Glomerular endothelial cell (primary cell): ENCODE measurements around the gene REEP6. TPM values are rescaled to one million over a fixed set of nuclear protein-coding genes. Genes with fewer than 3 reads are reported as not detected.

Source experiments
- DNase-seq: peaks from one replicate; pipeline ENCODE4 v3.0.0-alpha.2; 2011; ENCODE audit warnings: low read depth, low spot score; ENCODE audit errors: extremely low read depth
- total RNA-seq: library from RNA; depleted of rRNA; stranded (reverse); fragments of >200 nt; gene quantifications from 2 replicates; pipeline ENCODE4 v1.2.3, GENCODE V29; 2015

The REEP6 gene
- total RNA-seq, result 4.3 and 4.4 TPM in 2 replicates

DNA sequence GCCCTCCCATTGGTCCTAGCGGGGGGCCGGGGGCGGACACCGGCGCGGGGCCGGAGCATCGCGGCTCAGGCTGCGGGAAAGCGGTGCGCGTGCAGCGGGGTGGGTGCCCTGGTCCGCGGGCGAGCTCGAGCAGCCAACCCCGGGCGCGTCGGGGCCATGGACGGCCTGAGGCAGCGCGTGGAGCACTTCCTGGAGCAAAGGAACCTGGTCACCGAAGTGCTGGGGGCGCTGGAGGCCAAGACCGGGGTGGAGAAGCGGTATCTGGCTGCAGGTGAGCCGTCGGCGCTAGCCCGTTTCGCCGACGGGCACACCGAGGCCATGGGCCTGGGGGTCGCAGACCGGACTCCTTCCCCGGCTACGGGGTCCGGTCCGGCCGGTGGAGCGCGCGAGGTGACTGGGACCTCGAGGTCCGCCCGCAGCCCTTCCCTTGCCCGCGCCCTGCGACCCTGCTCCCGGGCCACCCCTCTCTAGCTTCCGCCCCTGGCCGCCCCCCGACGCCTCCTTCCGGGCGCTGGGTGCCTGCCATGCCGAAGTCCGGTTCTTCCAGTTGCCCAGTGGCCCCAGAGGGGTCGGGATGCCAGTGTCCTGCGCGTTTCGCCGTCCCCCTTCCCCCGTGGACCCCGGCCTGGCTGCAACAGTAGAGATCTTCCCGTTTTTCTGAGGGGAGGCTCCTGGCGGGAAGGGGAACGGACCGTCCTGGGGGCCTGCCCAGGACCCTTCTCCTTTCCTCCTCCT, at the start of gene REEP6:
Gene REEP6 (plus strand): TSS at position 68 of the 735 bp plus-strand sequence. CDS start 89 bp downstream, at position 157.
- no peak for DNase-seq

DNA sequence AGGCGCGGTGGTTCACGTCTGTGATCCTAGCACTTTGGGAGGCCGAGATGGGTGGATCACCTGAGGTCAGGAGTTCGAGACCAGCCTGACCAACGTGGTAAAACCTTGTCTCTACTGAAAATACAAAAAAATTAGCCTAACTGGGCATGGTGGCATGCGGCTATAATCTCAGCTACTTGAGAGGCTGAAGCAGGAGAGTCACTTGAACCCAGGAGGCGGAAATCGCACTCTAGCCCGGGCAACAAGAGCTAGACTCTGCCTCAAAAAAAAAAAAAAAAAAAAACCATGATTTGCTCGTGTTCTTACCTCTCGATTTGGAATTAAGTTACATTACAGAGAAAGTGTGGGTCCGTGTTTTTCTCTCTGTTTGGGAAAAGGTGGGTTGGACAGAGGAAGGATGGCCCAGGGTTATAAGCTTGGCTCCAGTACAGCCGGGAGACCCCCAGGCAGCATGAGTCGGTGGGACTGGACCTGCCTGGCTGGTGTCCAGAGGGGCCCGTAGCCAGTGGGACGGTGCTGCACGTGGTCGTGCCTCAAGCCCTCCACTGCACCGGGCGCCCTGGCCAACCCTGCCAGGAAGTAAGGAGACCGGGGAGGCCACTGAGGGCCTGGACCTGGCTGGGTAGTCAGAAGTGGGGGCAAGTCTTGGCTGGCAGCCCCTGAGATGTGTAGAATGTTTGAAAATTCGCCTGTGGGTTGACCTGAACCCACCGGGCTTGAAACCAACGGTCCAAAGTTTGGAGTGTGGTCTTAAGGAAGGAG, 49.1 kb upstream of the REEP6 start:
- DNase-seq, result no peak

DNA sequence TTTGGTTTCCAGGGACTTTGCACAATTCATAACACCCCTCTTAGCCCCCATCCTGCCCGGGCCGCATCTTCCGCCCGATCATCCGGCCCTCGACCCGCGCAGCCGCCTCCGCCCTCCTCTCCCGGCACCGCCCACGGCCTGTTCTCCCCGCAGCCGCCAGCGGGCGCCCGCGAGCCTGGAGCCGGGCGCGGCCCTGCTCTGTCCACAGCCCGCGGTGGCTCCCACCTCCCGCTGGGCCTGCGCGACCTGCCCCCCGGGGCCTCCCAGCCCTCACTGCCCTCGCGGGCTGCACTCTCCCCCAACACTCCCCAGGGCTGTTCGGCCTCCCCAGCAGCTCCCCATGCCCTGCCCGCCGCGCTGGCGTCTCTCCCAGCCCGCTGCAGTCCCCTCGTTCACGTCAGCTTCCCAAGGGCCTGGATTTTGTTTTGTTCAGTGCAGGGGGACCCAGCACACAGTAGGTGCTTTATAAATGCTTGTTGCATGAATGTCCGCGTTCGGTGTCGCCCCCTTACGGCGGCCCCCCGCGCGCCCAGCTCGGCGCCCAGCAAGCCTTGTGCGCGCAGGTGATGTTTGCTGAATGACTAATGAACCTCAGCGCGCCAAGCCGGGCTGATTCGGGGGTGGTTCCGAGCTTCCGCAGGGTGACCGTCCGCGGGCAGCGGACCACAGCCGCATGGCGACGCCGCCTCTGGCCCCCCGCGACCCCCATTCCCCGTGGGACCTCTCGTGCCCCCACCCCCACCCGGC, 45.6 kb upstream of the REEP6 start:
- no peak for DNase-seq

- no peak for DNase-seq
Observed at GRCh38 chr19:1445932-1446712, 44.9 kb upstream of the REEP6 start.

- no peak for DNase-seq
Observed at GRCh38 chr19:1446713-1447481, 44.1 kb upstream of the REEP6 start.

DNA sequence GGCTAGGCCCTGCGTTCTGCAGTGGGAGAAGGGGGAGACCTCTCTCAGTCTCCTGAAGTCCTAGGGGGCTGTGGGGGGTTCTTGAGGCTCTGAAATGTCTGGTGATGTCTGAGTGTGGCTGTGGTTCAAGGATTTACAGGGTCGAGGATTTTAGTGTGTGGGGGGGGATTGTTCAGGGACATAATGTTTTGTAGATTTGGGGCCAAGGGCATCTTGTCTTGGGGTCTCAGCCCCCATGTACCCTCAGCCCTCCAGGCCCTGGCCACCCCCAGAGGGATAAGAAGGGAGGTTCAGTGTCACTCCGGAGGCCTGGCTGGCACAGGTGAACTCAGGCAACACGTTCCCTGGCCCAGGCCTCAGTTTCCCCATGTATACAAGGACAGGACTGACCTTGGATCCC, 43.5 kb upstream of the REEP6 start:
- no peak for DNase-seq

DNA sequence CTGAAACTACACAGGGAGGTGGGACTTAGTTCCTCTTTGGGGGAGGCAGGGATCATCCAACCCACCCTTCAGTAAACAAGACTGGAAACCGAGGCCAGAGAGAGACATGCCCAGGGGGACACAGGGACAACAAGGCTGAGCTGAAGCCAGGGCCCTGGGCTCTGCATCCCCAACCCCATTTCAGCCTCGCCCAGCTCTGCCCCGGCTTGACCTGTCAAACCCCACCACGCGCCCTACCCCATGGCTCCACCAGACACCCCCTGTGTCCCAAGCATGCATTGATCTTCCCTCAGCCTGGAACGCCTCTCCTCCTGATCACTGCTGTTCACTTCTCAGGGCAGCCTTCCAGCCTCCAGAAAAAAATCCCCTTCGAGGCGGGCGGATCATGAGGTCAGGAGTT, 43.0 kb upstream of the REEP6 start:
- no peak for DNase-seq

- DNase-seq, result no peak
Observed at GRCh38 chr19:1449467-1450442, 41.2 kb upstream of the REEP6 start, which contains the start of gene APC2. APC2 (plus strand) TSS chr19:1450121; CDS start chr19:1453002, 2,881 bp downstream.

- no peak for DNase-seq
Observed at GRCh38 chr19:1450735-1451731, 39.9 kb upstream of the REEP6 start.

DNA sequence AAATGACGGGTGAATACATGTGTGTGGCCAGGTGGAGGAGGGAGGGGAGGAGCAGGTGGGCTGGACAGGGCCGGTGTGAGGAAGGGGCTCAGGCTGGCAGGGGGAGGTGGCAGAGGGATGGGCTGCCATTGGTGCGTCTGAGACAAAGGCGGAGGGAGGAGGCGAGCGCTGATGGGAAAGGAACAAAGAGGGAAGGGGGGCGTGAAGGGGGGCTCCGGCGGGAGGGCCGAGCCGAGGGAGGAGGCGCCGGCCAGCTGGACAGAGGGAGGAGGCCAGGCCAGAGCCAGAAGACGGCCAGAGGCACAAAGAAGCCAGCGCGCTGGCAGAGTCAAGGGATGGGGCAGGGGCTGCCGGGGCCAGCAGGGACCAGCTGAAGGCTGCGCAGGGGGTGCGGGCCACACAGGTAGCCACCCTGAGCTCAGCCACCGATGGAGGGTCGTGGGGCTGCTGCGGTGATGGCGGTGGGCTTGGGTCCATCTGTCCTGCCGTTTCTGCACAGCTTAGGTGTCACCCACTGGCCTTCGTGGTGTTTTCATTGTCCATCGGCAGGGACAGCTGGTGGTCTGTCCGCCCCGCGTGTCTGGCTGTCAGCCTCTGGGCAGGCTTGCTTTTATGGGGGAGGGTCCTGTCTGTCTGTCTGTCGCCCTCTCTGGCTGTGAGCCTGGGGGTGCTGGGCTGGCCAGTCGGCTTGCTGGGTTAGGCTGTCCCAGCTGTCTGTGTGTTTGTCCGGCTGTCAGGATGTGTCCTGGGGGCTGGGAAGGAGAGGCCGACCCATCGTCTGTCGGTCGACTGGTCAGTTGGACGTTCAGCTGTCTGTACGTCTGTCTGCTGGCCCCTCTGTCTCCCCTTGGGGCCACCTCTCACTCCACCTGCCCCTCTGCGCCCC, 38.8 kb upstream of the REEP6 start:
- no peak for DNase-seq

GRCh38 chr19:1452802-1453524, 38.0 kb upstream of the REEP6 start:
- DNase-seq, result no peak

- DNase-seq, result no peak
Observed at GRCh38 chr19:1453525-1454364, 37.2 kb upstream of the REEP6 start.

GRCh38 chr19:1455002-1455335, 36.0 kb upstream of the REEP6 start:
- no peak for DNase-seq

- no peak for DNase-seq
Observed at GRCh38 chr19:1455336-1456120, 35.5 kb upstream of the REEP6 start.
